Measurements from ENCODE around the gene FAM120B.

FAM120B gene

GRCh38 chr6:170293341-170294231 lies 13.0 kb upstream of the FAM120B start:
- H3K27me3 ChIP-seq (ENCODE audit: insufficient read depth, low read length, poor library complexity): peaks cover 67% of the 10 kb centered on the region
- H2AFZ ChIP-seq (ENCODE audit: low read depth, low read length): no peak overlapping the region
- no peaks in the 10 kb centered on the region for H3K36me3 ChIP-seq (ENCODE audit: insufficient read depth, low read length)
- no peaks in the 10 kb centered on the region for H3K79me2 ChIP-seq (ENCODE audit: insufficient read depth, low read length)
- no peak overlapping the region for H3K27ac ChIP-seq (ENCODE audit: low read length)
- H3K9ac ChIP-seq (ENCODE audit: low read depth, low read length): no peak overlapping the region
- DNase-seq (no peak), ATAC-seq (ENCODE audit: insufficient read depth, low read depth) (no peak)
- TF ChIP-seq CTCF (IDR thresholded peaks at IDR 0.05; ENCODE audit: borderline replicate concordance, extremely low read depth, low read length, poor library complexity, severe bottlenecking) (no peak), EZH2 (IDR thresholded peaks at IDR 0.05; ENCODE audit: borderline replicate concordance, low read depth, low read length, severe bottlenecking) (no peak)
- H3K4me1 ChIP-seq (ENCODE audit: insufficient read depth, low read length): peaks cover 38% of the 10 kb centered on the region
- no peaks in the 10 kb centered on the region for H3K9me3 ChIP-seq (ENCODE audit: insufficient read depth, low read length, severe bottlenecking)
- no peak overlapping the region for H3K4me3 ChIP-seq (ENCODE audit: low read depth in 1 of 2, low read length in 2 of 2)
- H3K4me2 ChIP-seq (ENCODE audit: insufficient read depth, low read length): no peak overlapping the region
- peaks cover 38% of the 10 kb centered on the region for H4K20me1 ChIP-seq (ENCODE audit: insufficient read depth, low read length)

- ATAC-seq (ENCODE audit: insufficient read depth, low read depth) (no peak), DNase-seq (no peak)
- Histone ChIP-seq H3K4me3 (ENCODE audit: low read depth in 1 of 2, low read length in 2 of 2) (no peak overlapping the region), H3K4me2 (ENCODE audit: insufficient read depth, low read length) (no peak overlapping the region), H3K79me2 (ENCODE audit: insufficient read depth, low read length) (no peaks in the 10 kb centered on the region), H3K4me1 (ENCODE audit: insufficient read depth, low read length) (peaks cover 38% of the 10 kb centered on the region), H3K9ac (ENCODE audit: low read depth, low read length) (no peak overlapping the region), H3K36me3 (ENCODE audit: insufficient read depth, low read length) (no peaks in the 10 kb centered on the region), H4K20me1 (ENCODE audit: insufficient read depth, low read length) (peaks cover 34% of the 10 kb centered on the region), H3K27me3 (ENCODE audit: insufficient read depth, low read length, poor library complexity) (peaks cover 64% of the 10 kb centered on the region), H3K27ac (ENCODE audit: low read length) (no peak overlapping the region), H3K9me3 (ENCODE audit: insufficient read depth, low read length, severe bottlenecking) (no peaks in the 10 kb centered on the region), H2AFZ (ENCODE audit: low read depth, low read length) (no peak overlapping the region)
- no peak for TF ChIP-seq CTCF (IDR thresholded peaks at IDR 0.05; ENCODE audit: borderline replicate concordance, extremely low read depth, low read length, poor library complexity, severe bottlenecking)
- no peak for TF ChIP-seq EZH2 (IDR thresholded peaks at IDR 0.05; ENCODE audit: borderline replicate concordance, low read depth, low read length, severe bottlenecking)
Measured at GRCh38 chr6:170294298-170294730, 12.2 kb upstream of the FAM120B start.

- H3K27me3 ChIP-seq (ENCODE audit: insufficient read depth, low read length, poor library complexity): peaks cover 62% of the 10 kb centered on the region
- H2AFZ ChIP-seq (ENCODE audit: low read depth, low read length): peak overlapping the region; percentile 71; the same call in 1 of the 2 replicates
- ATAC-seq (ENCODE audit: insufficient read depth, low read depth): peak; percentile 29
- H3K4me1 ChIP-seq (ENCODE audit: insufficient read depth, low read length): peaks cover 31% of the 10 kb centered on the region
- no peaks in the 10 kb centered on the region for H3K9me3 ChIP-seq (ENCODE audit: insufficient read depth, low read length, severe bottlenecking)
- H3K36me3 ChIP-seq (ENCODE audit: insufficient read depth, low read length): no peaks in the 10 kb centered on the region
- H3K27ac ChIP-seq (ENCODE audit: low read length): no peak overlapping the region
- peak overlapping the region; percentile 22 to 62; a peak in 3 of 4 replicates for H3K4me3 ChIP-seq (ENCODE audit: low read depth in 1 of 2, low read length in 2 of 2)
- H3K9ac ChIP-seq (ENCODE audit: low read depth, low read length): peak overlapping the region; percentile 48
- no peaks in the 10 kb centered on the region for H3K79me2 ChIP-seq (ENCODE audit: insufficient read depth, low read length)
- H3K4me2 ChIP-seq (ENCODE audit: insufficient read depth, low read length): peak overlapping the region; percentile 99
- TF ChIP-seq CTCF (IDR thresholded peaks at IDR 0.05; ENCODE audit: borderline replicate concordance, extremely low read depth, low read length, poor library complexity, severe bottlenecking): no peak
- no peak for TF ChIP-seq EZH2 (IDR thresholded peaks at IDR 0.05; ENCODE audit: borderline replicate concordance, low read depth, low read length, severe bottlenecking)
- DNase-seq: no peak
- peaks cover 34% of the 10 kb centered on the region for H4K20me1 ChIP-seq (ENCODE audit: insufficient read depth, low read length)
Measured at GRCh38 chr6:170294813-170295509, 11.6 kb upstream of the FAM120B start.
